Dedifferentiated amniotic fluid mesenchymal stem cell (primary cell): ENCODE measurements around the gene SNRK.
"Not testable (repeated sequence)": the region's sequence is repeated elsewhere in the genome, so short reads cannot be mapped to it uniquely, and the experiment has no call there.

Source experiments
- DNase-seq: peaks from one replicate; pipeline ENCODE4 v3.0.0-alpha.2; 2016; ENCODE audit errors: extremely low spot score

Gene SNRK

GRCh38 chr3:43346978-43347749 is 60.8 kb downstream of the SNRK start:
- no peak for DNase-seq

GRCh38 chr3:43347774-43348173 is 61.4 kb downstream of the SNRK start:
- DNase-seq: no peak

GRCh38 chr3:43348350-43348749 is 62.0 kb downstream of the SNRK start:
- no peak for DNase-seq

- DNase-seq: no peak
Observed at GRCh38 chr3:43348852-43349574, 62.7 kb downstream of the SNRK start.

- no peak for DNase-seq
Observed at GRCh38 chr3:43349716-43350115, 63.4 kb downstream of the SNRK start.

GRCh38 chr3:43353393-43353792 is 67.1 kb downstream of the SNRK start:
- DNase-seq: no peak

- no peak for DNase-seq
Observed at GRCh38 chr3:43353923-43354670, 67.8 kb downstream of the SNRK start.

GRCh38 chr3:43356033-43356432 is 69.7 kb downstream of the SNRK start:
- DNase-seq: not testable (repeated sequence)

- no peak for DNase-seq
Observed at GRCh38 chr3:43361077-43361476, 74.7 kb downstream of the SNRK start.

GRCh38 chr3:43362183-43362582 is 75.8 kb downstream of the SNRK start:
- no peak for DNase-seq

GRCh38 chr3:43362961-43363360 is 76.6 kb downstream of the SNRK start:
- no peak for DNase-seq

GRCh38 chr3:43363621-43364266 is 77.4 kb downstream of the SNRK start:
- no peak for DNase-seq

- DNase-seq: no peak
Observed at GRCh38 chr3:43364494-43364893, 78.2 kb downstream of the SNRK start.

GRCh38 chr3:43364926-43365325 is 78.6 kb downstream of the SNRK start:
- no peak for DNase-seq

- no peak for DNase-seq
Observed at GRCh38 chr3:43365601-43366305, 79.4 kb downstream of the SNRK start.

GRCh38 chr3:43366481-43366880 is 80.1 kb downstream of the SNRK start:
- no peak for DNase-seq

- no peak for DNase-seq
Observed at GRCh38 chr3:43366885-43367284, 80.5 kb downstream of the SNRK start.

GRCh38 chr3:43369404-43370292 is 83.3 kb downstream of the SNRK start:
- DNase-seq: no peak

- no peak for DNase-seq
Observed at GRCh38 chr3:43370293-43370980, 84.1 kb downstream of the SNRK start.

- DNase-seq: no peak
Observed at GRCh38 chr3:43371494-43371893, 85.2 kb downstream of the SNRK start.
